ENCODE measurements around the gene PLEKHG4.
A peak's percentile ranks its signal among the peaks of the same experiment; 100 is the strongest.

The PLEKHG4 gene

GRCh38 chr16:67326115-67326471 is 46.8 kb downstream of the PLEKHG4 start:
- no peak for DNase-seq

DNA sequence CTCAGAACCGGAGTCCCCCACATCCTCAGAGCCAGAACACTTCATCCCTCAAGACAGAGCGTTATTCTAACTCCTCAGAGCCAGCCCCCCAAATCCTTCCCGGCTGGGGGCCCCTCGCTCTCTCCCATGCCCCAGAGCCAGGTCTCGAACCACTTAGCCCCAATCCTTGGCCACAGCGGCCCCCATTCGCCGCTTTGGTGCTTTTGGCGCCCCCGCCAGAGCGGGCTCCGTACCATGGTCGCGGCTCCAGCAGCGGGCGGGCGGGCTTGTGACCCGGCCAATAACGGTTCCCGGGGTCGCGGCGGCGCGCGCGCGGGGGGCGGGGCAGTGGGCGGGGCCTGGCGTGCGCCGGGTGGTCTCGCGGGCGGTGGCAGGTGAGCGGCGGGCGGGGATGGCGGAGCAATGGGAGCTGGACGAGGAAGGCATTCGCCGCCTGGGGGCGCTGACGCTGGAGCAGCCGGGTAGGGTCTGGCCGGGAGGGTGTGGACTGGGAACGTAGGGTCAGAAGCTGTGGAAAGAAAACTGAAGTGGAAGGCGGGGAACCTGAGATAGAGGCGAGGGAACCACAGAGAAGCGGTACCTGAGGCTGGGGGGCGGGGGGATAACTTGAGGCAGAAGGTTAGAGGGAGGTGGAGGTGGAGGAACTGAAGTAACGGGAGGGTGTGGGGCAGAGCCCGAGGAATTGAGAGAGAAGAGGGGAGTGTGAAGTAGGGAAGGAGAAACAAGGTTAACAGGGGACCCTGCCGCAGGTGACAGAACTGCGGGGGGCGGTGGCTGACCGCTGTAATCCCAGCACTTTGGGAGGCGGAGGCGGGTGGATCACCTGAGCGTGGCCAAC is 47.4 kb downstream of the PLEKHG4 start, which contains the start of the genes KCTD19 and LRRC36:
KCTD19 (minus strand) TSS at position 270 of the 838 bp plus-strand sequence; CDS start at position 236, 34 bp downstream.
LRRC36 (plus strand) TSS at position 344 of the 838 bp plus-strand sequence; CDS start at position 392, 48 bp downstream.
- DNase-seq = peak in 34 of 58 donors; percentile 2 to 55 (median 17)

GRCh38 chr16:67327743-67328142 is 48.4 kb downstream of the PLEKHG4 start:
- peak in 1 of 58 donors; percentile 0 for DNase-seq

DNA sequence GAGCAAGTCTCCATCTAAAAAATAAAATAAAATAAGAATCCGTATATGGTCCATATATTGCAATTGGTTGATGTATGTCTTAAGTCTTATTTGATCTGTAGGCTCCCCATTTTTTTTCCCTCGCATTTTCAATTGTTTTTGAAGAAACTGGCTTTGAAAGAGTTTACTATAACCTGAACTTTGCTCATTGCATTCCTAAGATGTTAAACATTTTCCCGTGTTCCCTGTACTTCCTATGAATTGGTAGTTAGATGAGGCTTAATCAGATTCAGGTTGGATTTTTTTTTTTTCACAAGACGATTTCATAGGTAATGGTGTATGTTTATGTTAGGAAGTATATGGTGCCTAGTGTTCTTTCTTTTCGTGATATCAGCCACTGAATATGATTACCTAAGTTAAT is 50.6 kb downstream of the PLEKHG4 start:
- no peak for DNase-seq

- no peak for DNase-seq
These were observed 54.0 kb downstream of the PLEKHG4 start for GRCh38 chr16:67333315-67333714.

GRCh38 chr16:67336116-67336515 is 56.8 kb downstream of the PLEKHG4 start:
- no peak for DNase-seq

- no peak for DNase-seq
These were observed 57.3 kb downstream of the PLEKHG4 start for GRCh38 chr16:67336648-67337047.
